Activated naive CD4-positive, alpha-beta T cell treated with anti-CD3 and anti-CD28 coated beads for 36 hours (primary cell): ENCODE results near the gene ABCC2. TPM values are rescaled to one million over a fixed set of nuclear protein-coding genes. Genes with fewer than 3 reads are reported as not detected.
"Not testable (repeated sequence)": the region's sequence is repeated elsewhere in the genome, so short reads cannot be mapped to it uniquely, and the experiment has no call there.

Experiments used
- CTCF ChIA-PET: fragments of 350-600 bp; sonication (Branson Sonifier 250); formaldehyde crosslinking; loops from one replicate; lab custom pipeline; 2021; ENCODE audit warnings: antibody characterized with exemption; lab: Charles Lee
- DNase-seq: peaks from one replicate; pipeline ENCODE4 v3.0.0-alpha.2; 2020
- H3K27ac Mint-ChIP-seq: one replicate; pipeline ENCODE4 v1.8.0; 2021; ENCODE audit warnings: mild to moderate bottlenecking, mixed read lengths
- H3K27me3 Mint-ChIP-seq: one replicate; pipeline ENCODE4 v1.8.0; 2021; ENCODE audit warnings: low read depth, mixed read lengths
- H3K36me3 Mint-ChIP-seq: one replicate; pipeline ENCODE4 v1.8.0; 2021; ENCODE audit warnings: low read depth, mixed read lengths
- H3K4me1 Mint-ChIP-seq: one replicate; pipeline ENCODE4 v1.8.0; 2021; ENCODE audit warnings: low read depth, mixed read lengths
- H3K4me3 Mint-ChIP-seq: one replicate; pipeline ENCODE4 v1.8.0; 2021; ENCODE audit warnings: mild to moderate bottlenecking, moderate library complexity, mixed read lengths
- H3K9me3 Mint-ChIP-seq: one replicate; pipeline ENCODE4 v1.8.0; 2021; ENCODE audit warnings: mixed read lengths
- intact Hi-C: fragments of 100-400 bp; cut with micrococcal nuclease; formaldehyde crosslinking; loops from one replicate; pipeline ENCODE4 v1.15.1; 2023
- total RNA-seq, 2 experiments: library from RNA; stranded (reverse); gene quantifications; one replicate each; pipeline ENCODE4 v1.2.3, GENCODE V29; 2021

The ABCC2 gene
- total RNA-seq, 2 experiments from 2014 or later = 0.20 to 0.64 TPM

DNA sequence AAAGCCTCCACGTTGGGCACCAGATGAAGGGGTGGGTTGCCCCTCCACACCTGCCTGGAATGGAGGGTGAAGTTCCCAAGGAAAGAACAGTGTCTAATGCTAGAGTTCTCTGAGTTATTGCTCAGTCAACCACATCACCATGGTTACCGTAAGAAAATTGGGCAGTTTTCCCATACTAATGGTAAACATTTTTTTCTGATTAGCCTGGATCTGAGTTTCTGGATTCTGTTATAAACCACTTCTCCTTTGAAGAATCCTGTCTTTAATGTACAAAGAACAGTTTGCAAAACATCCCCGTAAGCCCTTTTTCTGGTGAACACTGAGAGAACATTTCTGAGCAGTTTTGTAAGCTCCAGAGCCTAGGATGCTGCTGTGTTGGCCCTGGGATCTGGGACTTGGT, 45.5 kb downstream of the ABCC2 start:
- CTCF ChIA-PET = interaction anchor here (1.6 to 2.1 kb wide), 2 partner anchors 16 to 18 kb away, joined by 3 to 8 read pairs; no protein-coding TSS in a partner anchor
- intact Hi-C loops = no loop called here
- no peak overlapping the region for H3K4me3 Mint-ChIP-seq
- DNase-seq = no peak
- H3K4me1 Mint-ChIP-seq = peaks cover 2% of the 10 kb centered on the region
- H3K27ac Mint-ChIP-seq = no peak overlapping the region
- no peaks in the 10 kb centered on the region for H3K27me3 Mint-ChIP-seq
- no peaks in the 10 kb centered on the region for H3K36me3 Mint-ChIP-seq
- H3K9me3 Mint-ChIP-seq = no peaks in the 10 kb centered on the region

DNA sequence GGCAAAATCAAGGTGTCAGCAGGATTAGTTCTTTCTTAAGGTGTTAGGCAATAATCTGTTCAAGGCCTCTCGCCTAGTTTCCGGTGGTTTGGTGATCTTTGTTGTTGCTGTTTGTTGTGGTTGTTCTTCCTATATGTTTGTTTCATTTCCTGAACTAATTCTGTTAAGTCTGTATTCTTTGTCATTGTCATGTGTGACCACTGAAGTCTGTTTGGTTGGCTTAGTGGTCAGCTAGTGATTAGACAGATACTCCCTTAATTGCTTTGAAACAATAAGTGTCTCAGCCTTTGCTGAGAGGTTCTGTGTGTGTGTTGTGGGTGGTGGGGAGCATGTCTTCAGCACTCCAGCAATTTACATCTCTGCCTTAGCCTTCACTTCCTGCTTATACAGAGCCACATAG, 46.0 kb downstream of the ABCC2 start:
- DNase-seq = no peak
- CTCF ChIA-PET = interaction anchor here (0.9 to 2.1 kb wide), 3 partner anchors 16 to 218 kb away, joined by 3 to 8 read pairs (median 3); no protein-coding TSS in a partner anchor
- H3K4me3 Mint-ChIP-seq = no peak overlapping the region
- H3K9me3 Mint-ChIP-seq = no peaks in the 10 kb centered on the region
- H3K27ac Mint-ChIP-seq = no peak overlapping the region
- intact Hi-C loops = no loop called here
- no peaks in the 10 kb centered on the region for H3K27me3 Mint-ChIP-seq
- H3K4me1 Mint-ChIP-seq = peaks cover 2% of the 10 kb centered on the region
- no peaks in the 10 kb centered on the region for H3K36me3 Mint-ChIP-seq

DNA sequence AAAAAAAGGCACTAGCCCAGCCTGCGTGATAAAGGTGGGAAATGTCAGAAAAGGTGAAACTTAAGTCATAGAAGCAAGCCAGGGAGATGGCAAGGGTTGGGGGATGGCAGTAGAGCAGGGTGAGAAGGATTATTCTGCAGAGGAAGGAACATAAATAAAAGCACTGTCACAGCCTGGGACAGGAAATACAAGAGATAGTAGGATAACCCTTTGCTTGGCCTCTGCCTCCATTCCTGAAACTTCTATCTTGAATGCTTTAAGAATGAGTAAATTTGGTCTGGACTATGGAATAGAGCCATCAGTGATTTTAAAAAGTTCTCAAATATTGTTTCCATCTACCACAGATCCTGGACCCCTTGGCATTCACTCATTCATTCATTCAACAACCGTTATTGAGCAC, 50.0 kb downstream of the ABCC2 start:
- CTCF ChIA-PET = no interaction called here
- no peaks in the 10 kb centered on the region for H3K36me3 Mint-ChIP-seq
- no peak overlapping the region for H3K27ac Mint-ChIP-seq
- DNase-seq = no peak
- no peaks in the 10 kb centered on the region for H3K9me3 Mint-ChIP-seq
- H3K4me3 Mint-ChIP-seq = no peak overlapping the region
- no peaks in the 10 kb centered on the region for H3K27me3 Mint-ChIP-seq
- intact Hi-C loops = no loop called here
- H3K4me1 Mint-ChIP-seq = peaks cover 5% of the 10 kb centered on the region

DNA sequence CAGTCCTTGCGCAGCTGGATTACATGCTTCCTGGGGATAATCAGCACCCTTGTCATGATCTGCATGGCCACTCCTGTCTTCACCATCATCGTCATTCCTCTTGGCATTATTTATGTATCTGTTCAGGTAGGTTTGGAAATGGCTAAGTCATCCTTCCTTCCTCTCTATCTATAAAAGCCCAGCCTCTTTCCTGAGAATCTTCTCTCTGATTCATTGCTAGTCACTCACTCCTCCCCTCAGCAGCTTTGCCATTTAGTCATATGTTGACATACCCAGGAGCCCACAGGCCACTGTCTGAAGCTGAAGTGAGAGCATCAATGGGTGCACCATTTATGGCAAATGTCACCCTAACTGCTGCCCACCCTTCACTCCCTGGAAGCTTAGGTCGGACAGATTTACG, 52.0 kb downstream of the ABCC2 start:
- Mint-ChIP-seq H3K27me3 (no peaks in the 10 kb centered on the region), H3K36me3 (no peaks in the 10 kb centered on the region), H3K9me3 (no peaks in the 10 kb centered on the region), H3K4me3 (no peak overlapping the region), H3K4me1 (peaks cover 4% of the 10 kb centered on the region), H3K27ac (no peak overlapping the region)
- CTCF ChIA-PET = no interaction called here
- DNase-seq = peak; percentile 25
- intact Hi-C loops = no loop called here

DNA sequence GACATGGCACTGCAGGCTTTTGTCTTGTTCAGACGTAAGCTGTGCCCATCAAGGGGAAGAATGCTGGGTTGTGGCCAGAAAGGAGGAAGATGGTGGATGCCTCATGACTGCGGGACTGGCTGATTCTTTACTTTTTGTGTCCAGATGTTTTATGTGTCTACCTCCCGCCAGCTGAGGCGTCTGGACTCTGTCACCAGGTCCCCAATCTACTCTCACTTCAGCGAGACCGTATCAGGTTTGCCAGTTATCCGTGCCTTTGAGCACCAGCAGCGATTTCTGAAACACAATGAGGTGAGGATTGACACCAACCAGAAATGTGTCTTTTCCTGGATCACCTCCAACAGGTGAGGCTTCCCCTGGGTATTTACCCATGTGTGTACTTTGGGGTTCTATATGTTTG, 53.5 kb downstream of the ABCC2 start:
- no peak overlapping the region for H3K27ac Mint-ChIP-seq
- no peaks in the 10 kb centered on the region for H3K9me3 Mint-ChIP-seq
- CTCF ChIA-PET = interaction anchor here (1.6 kb wide), 1 partner anchor 10 kb away, joined by 6 read pairs; no protein-coding TSS in a partner anchor
- intact Hi-C loops = no loop called here
- H3K4me1 Mint-ChIP-seq = peaks cover 4% of the 10 kb centered on the region
- no peak for DNase-seq
- no peak overlapping the region for H3K4me3 Mint-ChIP-seq
- H3K36me3 Mint-ChIP-seq = no peaks in the 10 kb centered on the region
- no peaks in the 10 kb centered on the region for H3K27me3 Mint-ChIP-seq

DNA sequence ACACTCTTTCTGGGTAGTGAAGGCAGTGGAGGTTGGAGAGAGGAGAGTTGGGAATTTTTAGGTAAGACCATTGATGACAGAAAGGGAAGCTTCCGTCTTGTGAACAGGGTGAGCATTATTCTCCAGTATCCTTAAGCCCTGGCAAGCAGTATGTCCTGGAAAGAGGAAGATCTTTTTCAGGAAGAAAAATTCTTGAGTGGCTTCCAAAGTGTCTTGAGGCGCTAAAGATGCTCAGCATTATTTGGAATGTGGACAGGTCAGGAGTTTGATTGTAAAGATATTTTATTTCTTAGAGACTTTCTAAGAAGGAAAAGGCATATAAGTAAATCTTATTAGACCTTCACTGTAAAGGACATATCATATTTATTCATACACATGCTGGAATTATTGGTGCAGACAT, 54.3 kb downstream of the ABCC2 start:
- intact Hi-C loops = no loop called here
- Mint-ChIP-seq H3K9me3 (no peaks in the 10 kb centered on the region), H3K27me3 (no peaks in the 10 kb centered on the region), H3K36me3 (no peaks in the 10 kb centered on the region), H3K4me3 (no peak overlapping the region), H3K4me1 (peaks cover 4% of the 10 kb centered on the region), H3K27ac (no peak overlapping the region)
- CTCF ChIA-PET = no interaction called here
- no peak for DNase-seq

DNA sequence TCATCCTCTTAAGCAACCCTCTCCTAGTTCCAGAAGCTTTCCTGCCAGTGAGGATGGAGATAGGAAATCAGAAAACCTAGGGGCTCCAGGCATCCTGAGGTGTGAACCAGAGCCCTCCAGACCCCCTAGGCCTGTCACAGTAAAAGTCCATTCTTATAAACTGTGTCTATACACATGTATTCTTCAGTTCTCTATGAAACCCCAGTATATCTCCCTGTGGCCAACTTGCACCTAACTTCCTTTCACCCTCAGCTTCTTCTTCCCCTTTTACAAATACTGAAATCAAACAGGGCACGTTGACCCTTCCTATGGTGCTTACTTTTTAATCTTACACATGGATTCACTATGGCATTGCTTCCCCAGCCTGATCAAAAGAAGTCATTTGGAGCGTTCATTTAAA, 58.4 kb downstream of the ABCC2 start:
- intact Hi-C loops, H3K27ac Mint-ChIP-seq, H3K4me3 Mint-ChIP-seq, H3K36me3 Mint-ChIP-seq, H3K27me3 Mint-ChIP-seq, DNase-seq, H3K4me1 Mint-ChIP-seq, H3K9me3 Mint-ChIP-seq: not testable (repeated sequence)
- CTCF ChIA-PET = interaction anchor here (0.7 to 1.5 kb wide), 2 partner anchors 205 to 389 kb away, joined by 3 to 5 read pairs; no protein-coding TSS in a partner anchor

DNA sequence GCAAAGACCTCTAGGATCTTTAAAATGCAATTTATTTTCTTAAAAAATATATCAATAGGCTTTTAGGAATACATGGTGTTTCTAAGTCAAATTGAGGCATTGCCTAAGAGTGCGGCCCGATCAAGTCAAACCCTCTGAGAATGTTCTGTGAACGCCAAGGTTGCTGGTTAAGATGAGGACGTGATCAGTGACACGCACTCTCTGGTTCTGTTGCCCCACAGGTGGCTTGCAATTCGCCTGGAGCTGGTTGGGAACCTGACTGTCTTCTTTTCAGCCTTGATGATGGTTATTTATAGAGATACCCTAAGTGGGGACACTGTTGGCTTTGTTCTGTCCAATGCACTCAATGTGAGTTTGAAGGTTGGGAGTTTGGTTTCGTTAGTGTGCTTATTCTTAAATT, 59.3 kb downstream of the ABCC2 start:
- Mint-ChIP-seq H3K27me3 (no peaks in the 10 kb centered on the region), H3K4me3 (no peak overlapping the region), H3K27ac (no peak overlapping the region), H3K36me3 (no peaks in the 10 kb centered on the region), H3K9me3 (no peaks in the 10 kb centered on the region), H3K4me1 (peaks cover 4% of the 10 kb centered on the region)
- intact Hi-C loops = no loop called here
- DNase-seq = no peak
- CTCF ChIA-PET = interaction anchor here (0.7 to 1.5 kb wide), 2 partner anchors 204 to 388 kb away, joined by 3 to 5 read pairs; no protein-coding TSS in a partner anchor

DNA sequence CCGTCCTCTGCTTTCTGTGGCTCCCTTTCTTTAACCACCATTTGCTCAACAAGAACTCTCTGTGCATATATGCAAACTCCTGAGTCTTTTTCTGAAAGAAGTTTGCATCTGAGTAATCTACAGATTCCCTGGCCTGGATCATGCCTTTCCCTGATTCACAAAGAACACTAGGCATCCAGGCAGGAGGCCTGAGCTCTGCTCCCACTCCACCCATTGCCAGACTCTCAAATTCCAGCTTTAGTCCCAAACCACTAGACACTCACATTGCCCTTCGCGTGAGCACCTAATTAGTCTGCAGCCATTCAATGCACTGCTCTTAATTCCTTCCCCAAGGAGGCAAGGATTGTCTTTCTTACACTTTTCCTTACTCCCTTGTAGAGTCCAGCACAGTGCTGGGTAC, 60.9 kb downstream of the ABCC2 start:
- CTCF ChIA-PET = interaction anchor here (7.6 kb wide), 1 partner anchor 206 kb away, joined by 172 read pairs; no protein-coding TSS in a partner anchor
- Mint-ChIP-seq H3K27me3 (no peaks in the 10 kb centered on the region), H3K4me1 (peaks cover 4% of the 10 kb centered on the region), H3K36me3 (no peaks in the 10 kb centered on the region), H3K9me3 (no peaks in the 10 kb centered on the region), H3K27ac (no peak overlapping the region), H3K4me3 (no peak overlapping the region)
- no peak for DNase-seq
- intact Hi-C loops = no loop called here

DNA sequence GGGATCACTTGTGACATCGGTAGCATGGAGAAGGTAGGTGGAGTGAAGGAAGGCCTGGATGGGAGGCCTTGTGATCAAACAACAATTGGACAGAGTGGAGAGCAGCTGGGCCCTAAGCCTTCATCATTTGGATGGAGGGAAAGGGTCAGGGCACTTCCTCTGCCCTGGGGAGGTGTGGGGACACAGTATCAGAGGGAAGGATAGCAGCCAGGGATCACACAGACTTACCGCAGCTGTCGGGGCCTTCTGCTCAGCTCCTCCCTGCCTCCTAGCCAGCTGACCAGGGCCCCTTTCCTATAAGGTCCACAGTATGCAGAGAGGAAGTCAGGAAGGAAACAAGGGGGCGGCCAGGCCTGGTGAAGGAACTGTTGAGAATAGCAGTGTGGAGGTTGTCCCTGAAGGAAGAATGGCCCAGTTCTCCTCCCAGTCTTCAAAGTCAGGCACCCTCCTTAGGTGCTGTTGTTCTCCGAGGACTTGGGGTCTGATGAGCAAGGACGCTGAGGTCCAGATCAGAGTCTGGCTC, 62.1 kb downstream of the ABCC2 start:
- Mint-ChIP-seq H3K27ac (no peak overlapping the region), H3K27me3 (no peaks in the 10 kb centered on the region), H3K4me1 (peaks cover 4% of the 10 kb centered on the region), H3K4me3 (no peak overlapping the region), H3K9me3 (no peaks in the 10 kb centered on the region), H3K36me3 (no peaks in the 10 kb centered on the region)
- intact Hi-C loops = no loop called here
- DNase-seq = no peak
- CTCF ChIA-PET = interaction anchor here (1.0 to 7.6 kb wide), 9 partner anchors 11 to 205 kb away, joined by 3 to 172 read pairs (median 3); no protein-coding TSS in a partner anchor

DNA sequence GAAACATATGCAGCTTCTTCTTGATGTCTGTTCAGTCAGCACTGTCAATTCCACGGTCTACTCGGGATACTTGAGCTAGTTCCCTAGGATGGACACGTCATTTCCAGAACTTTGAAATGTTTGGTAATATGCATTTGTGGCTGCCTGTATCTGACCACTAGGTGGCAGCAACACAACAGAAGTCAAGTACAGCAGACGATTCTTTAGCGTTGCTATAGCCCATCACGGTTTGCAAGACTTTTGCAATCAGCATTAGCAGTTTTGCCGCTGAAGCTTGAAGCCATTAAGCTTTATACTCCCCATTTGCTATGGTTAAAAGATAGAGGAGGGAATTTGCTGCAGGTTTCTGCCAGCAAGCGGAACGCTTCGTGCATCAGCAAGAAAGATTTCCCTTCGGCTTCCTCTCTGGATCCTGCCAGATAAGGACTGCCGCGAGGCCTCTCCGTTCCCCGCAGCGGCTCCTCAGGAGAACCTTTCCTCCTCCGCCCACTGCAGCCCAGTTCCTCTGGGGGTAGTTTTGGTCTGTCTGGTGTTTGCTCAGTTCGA, 63.5 kb downstream of the ABCC2 start:
- H3K4me1 Mint-ChIP-seq = peaks cover 4% of the 10 kb centered on the region
- H3K27ac Mint-ChIP-seq = no peak overlapping the region
- intact Hi-C loops = loop anchor here (1.0 to 5.0 kb wide), 6 partner anchors 121 to 661 kb away; partner anchors contain the start of gene DNMBP
- peak; percentile 82 for DNase-seq
- H3K36me3 Mint-ChIP-seq = no peaks in the 10 kb centered on the region
- no peaks in the 10 kb centered on the region for H3K27me3 Mint-ChIP-seq
- no peaks in the 10 kb centered on the region for H3K9me3 Mint-ChIP-seq
- CTCF ChIA-PET = interaction anchor here (0.6 to 7.6 kb wide), 51 partner anchors 8 to 458 kb away, joined by 3 to 172 read pairs (median 4); partner anchors contain the start of genes COX15, CUTC and DNMBP
- no peak overlapping the region for H3K4me3 Mint-ChIP-seq

DNA sequence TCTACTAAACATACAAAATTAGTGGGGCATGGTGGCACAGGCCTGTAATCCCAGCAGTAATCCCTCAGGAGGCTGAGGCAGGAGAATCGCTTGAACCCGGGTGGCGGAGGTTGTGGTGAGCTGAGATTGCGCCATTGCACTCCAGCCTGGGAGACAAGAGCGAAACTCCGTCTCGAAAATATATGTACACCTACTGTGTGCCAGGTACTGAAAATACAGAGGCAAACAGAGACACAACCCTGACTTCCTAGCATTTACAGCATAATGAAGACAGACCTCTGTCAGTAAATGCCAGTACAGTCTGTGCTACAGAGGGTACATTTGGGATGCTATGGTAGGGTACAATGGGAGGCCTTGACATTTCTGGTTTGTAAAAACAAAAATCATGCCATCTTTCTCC, 66.6 kb downstream of the ABCC2 start:
- peaks cover 2% of the 10 kb centered on the region for H3K36me3 Mint-ChIP-seq
- peaks cover 4% of the 10 kb centered on the region for H3K4me1 Mint-ChIP-seq
- H3K9me3 Mint-ChIP-seq = no peaks in the 10 kb centered on the region
- intact Hi-C loops = loop anchor here (5.0 kb wide), 3 partner anchors 118 to 658 kb away; no protein-coding TSS in a partner anchor
- DNase-seq = no peak
- CTCF ChIA-PET = interaction anchor here (1.0 to 7.6 kb wide), 3 partner anchors 79 to 200 kb away, joined by 3 to 172 read pairs (median 6); partner anchors contain the start of gene DNMBP
- H3K4me3 Mint-ChIP-seq = no peak overlapping the region
- H3K27ac Mint-ChIP-seq = no peak overlapping the region
- no peaks in the 10 kb centered on the region for H3K27me3 Mint-ChIP-seq
